Stimulated activated CD4-positive, alpha-beta T cell treated with anti-CD3 and anti-CD28 coated beads, Interleukin-15, amount 100 ng/mL, for 48 hours (primary cell): Measurements from ENCODE around the gene SLC19A1.

ENCODE experiments used
- DNase-seq, 2 donors: peaks; one replicate each; pipeline ENCODE4 v3.0.0-alpha.2; 2020; ENCODE audit warnings: low read depth in 2 of 2

SLC19A1 gene

GRCh38 chr21:45517249-45518065 lies 24.8 kb downstream of the SLC19A1 start:
- no peak for DNase-seq

GRCh38 chr21:45516671-45517151 lies 25.5 kb downstream of the SLC19A1 start:
- no peak for DNase-seq

GRCh38 chr21:45516071-45516670 lies 26.1 kb downstream of the SLC19A1 start:
- no peak for DNase-seq

- DNase-seq: no peak
Observed at GRCh38 chr21:45515241-45516061, 26.8 kb downstream of the SLC19A1 start.

- no peak for DNase-seq
Observed at GRCh38 chr21:45514311-45515021, 27.8 kb downstream of the SLC19A1 start.

GRCh38 chr21:45513741-45514310 lies 28.4 kb downstream of the SLC19A1 start:
- DNase-seq: no peak

- DNase-seq: no peak
Observed at GRCh38 chr21:45513003-45513717, 29.1 kb downstream of the SLC19A1 start.

- no peak for DNase-seq
Observed at GRCh38 chr21:45512626-45513002, 29.6 kb downstream of the SLC19A1 start.

- DNase-seq: no peak
Observed at GRCh38 chr21:45511661-45512431, 30.4 kb downstream of the SLC19A1 start.

GRCh38 chr21:45511007-45511406 lies 31.2 kb downstream of the SLC19A1 start:
- DNase-seq: no peak

GRCh38 chr21:45510466-45510955 lies 31.7 kb downstream of the SLC19A1 start:
- DNase-seq: no peak

GRCh38 chr21:45509566-45510465 lies 32.4 kb downstream of the SLC19A1 start:
- DNase-seq: no peak

- no peak for DNase-seq
Observed at GRCh38 chr21:45508607-45509565, 33.4 kb downstream of the SLC19A1 start.

- no peak for DNase-seq
Observed at GRCh38 chr21:45507888-45508508, 34.2 kb downstream of the SLC19A1 start.

- DNase-seq: no peak
Observed at GRCh38 chr21:45507523-45507875, 34.7 kb downstream of the SLC19A1 start.

GRCh38 chr21:45506836-45507522 lies 35.3 kb downstream of the SLC19A1 start:
- no peak for DNase-seq
